ENCODE data around the gene CALCOCO2. TPM values are rescaled to one million over a fixed set of nuclear protein-coding genes. Genes with fewer than 3 reads are reported as not detected.

The CALCOCO2 gene
- total and polyA plus RNA-seq, 2 of the 13 experiments (the other 11 are each of a cell fraction or from before 2014, with no cell fraction given) = 72.9 to 111 TPM

DNA sequence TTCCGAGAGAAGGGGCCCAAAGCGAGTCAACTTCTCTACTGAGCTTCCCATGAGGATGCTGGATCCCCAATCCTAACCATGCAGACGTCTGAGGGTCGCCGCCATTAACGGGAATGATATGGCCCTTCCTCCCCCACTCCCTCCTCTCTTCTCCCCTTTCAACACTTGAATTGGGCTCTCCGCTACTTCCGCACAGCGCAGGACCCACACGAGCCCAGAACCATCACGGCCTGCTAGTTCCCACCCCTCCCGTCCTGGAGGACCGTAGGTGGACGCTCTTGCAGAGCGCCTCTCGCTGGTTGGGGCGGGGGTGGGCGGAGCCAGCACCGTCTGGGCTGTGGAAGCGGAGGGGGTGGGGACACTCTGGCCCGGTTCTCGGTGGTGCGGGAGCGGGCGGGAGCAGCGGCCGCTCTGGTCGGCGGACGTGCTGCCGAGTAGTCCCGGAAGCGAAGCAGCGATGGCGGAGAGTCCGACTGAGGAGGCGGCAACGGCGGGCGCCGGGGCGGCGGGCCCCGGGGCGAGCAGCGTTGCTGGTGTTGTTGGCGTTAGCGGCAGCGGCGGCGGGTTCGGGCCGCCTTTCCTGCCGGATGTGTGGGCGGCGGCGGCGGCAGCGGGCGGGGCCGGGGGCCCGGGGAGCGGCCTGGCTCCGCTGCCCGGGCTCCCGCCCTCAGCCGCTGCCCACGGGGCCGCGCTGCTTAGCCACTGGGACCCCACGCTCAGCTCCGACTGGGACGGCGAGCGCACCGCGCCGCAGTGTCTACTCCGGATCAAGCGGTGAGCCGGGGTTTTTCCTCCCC is 77.4 kb downstream of the CALCOCO2 start, which contains the start of gene UBE2Z (continued):
- TF ChIP-seq ZNF687 (CRISPR knock-in tag; IDR thresholded peaks at IDR 0.05) (peak; percentile 91), LRRFIP1 (CRISPR knock-in tag; conservative IDR thresholded peaks at IDR 0.05) (peak; percentile 85; the same call in 1 of the 2 replicates), ZNF710 (CRISPR knock-in tag; IDR thresholded peaks at IDR 0.05; ENCODE audit: borderline replicate concordance) (peak; percentile 89), SRF (IDR thresholded peaks at IDR 0.05; ENCODE audit: low read depth, low read length) (0 out of 2 replicates have a peak, but pooled peaks have one; percentile 1), ZBTB25 (CRISPR knock-in tag; IDR thresholded peaks at IDR 0.05) (peak; percentile 99), MED1 (CRISPR knock-in tag; IDR thresholded peaks at IDR 0.05) (peak; percentile 82), NR3C1 (CRISPR knock-in tag; IDR thresholded peaks at IDR 0.05) (no peak), ZNF501 (CRISPR knock-in tag; IDR thresholded peaks at IDR 0.05) (peak; percentile 87), ISX (CRISPR knock-in tag; conservative IDR thresholded peaks at IDR 0.05) (no peak), SYNCRIP (IDR thresholded peaks at IDR 0.05; ENCODE audit: insufficient read depth, low read depth, low read length) (no peak), PAXIP1 (CRISPR knock-in tag; conservative IDR thresholded peaks at IDR 0.05) (peak; percentile 61)
- TF ChIP-seq, protein P1, sequence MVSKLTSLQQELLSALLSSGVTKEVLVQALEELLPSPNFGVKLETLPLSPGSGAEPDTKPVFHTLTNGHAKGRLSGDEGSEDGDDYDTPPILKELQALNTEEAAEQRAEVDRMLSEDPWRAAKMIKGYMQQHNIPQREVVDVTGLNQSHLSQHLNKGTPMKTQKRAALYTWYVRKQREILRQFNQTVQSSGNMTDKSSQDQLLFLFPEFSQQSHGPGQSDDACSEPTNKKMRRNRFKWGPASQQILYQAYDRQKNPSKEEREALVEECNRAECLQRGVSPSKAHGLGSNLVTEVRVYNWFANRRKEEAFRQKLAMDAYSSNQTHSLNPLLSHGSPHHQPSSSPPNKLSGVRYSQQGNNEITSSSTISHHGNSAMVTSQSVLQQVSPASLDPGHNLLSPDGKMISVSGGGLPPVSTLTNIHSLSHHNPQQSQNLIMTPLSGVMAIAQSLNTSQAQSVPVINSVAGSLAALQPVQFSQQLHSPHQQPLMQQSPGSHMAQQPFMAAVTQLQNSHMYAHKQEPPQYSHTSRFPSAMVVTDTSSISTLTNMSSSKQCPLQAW (CRISPR knock-in tag; IDR thresholded peaks at IDR 0.05) = peak; percentile 99
